ENCODE results near the gene FBN2.
A peak's percentile ranks its signal among the peaks of the same experiment; 100 is the strongest.
"Not testable (repeated sequence)": the region's sequence is repeated elsewhere in the genome, so short reads cannot be mapped to it uniquely, and the experiment has no call there.

FBN2 gene

GRCh38 chr5:128532776-128533175, 5.3 kb downstream of the FBN2 start:
- peak; percentile 13 for DNase-seq

GRCh38 chr5:128532127-128532526, 5.9 kb downstream of the FBN2 start:
- no peak for DNase-seq

GRCh38 chr5:128528637-128529255, 9.3 kb downstream of the FBN2 start:
- DNase-seq: no peak

GRCh38 chr5:128528126-128528525, 9.9 kb downstream of the FBN2 start:
- DNase-seq: no peak

GRCh38 chr5:128527077-128527476, 11.0 kb downstream of the FBN2 start:
- DNase-seq: no peak

- no peak for DNase-seq
Observed at GRCh38 chr5:128522336-128522735, 15.7 kb downstream of the FBN2 start.

- no peak for DNase-seq
Observed at GRCh38 chr5:128519827-128520226, 18.2 kb downstream of the FBN2 start.

- DNase-seq: no peak
Observed at GRCh38 chr5:128516978-128517377, 21.1 kb downstream of the FBN2 start.

GRCh38 chr5:128513806-128514205, 24.2 kb downstream of the FBN2 start:
- DNase-seq: no peak

- DNase-seq: no peak
Observed at GRCh38 chr5:128512894-128513293, 25.2 kb downstream of the FBN2 start.

- DNase-seq: no peak
Observed at GRCh38 chr5:128506643-128507042, 31.4 kb downstream of the FBN2 start.

- DNase-seq: not testable (repeated sequence)
Observed at GRCh38 chr5:128503727-128504126, 34.3 kb downstream of the FBN2 start.

- peak; percentile 53 for DNase-seq
Observed at GRCh38 chr5:128498844-128499455, 39.1 kb downstream of the FBN2 start.

GRCh38 chr5:128494516-128494915, 43.5 kb downstream of the FBN2 start:
- peak; percentile 13 for DNase-seq

GRCh38 chr5:128493657-128494329, 44.3 kb downstream of the FBN2 start:
- no peak for DNase-seq

GRCh38 chr5:128491291-128491690, 46.8 kb downstream of the FBN2 start:
- DNase-seq: peak; percentile 8

- DNase-seq: no peak
Observed at GRCh38 chr5:128490761-128491160, 47.3 kb downstream of the FBN2 start.

- DNase-seq: peak; percentile 41
Observed at GRCh38 chr5:128487041-128487440, 51.0 kb downstream of the FBN2 start.

- DNase-seq: no peak
Observed at GRCh38 chr5:128483738-128484137, 54.3 kb downstream of the FBN2 start.

- no peak for DNase-seq
Observed at GRCh38 chr5:128480906-128481633, 57.0 kb downstream of the FBN2 start.

- DNase-seq: no peak
Observed at GRCh38 chr5:128480158-128480557, 57.9 kb downstream of the FBN2 start.

GRCh38 chr5:128478386-128479368, 59.4 kb downstream of the FBN2 start:
- no peak for DNase-seq

Data from EL (cell line).